A549 (cell line): Measurements from ENCODE around the gene MON1B. TPM values are rescaled to one million over a fixed set of nuclear protein-coding genes. Genes with fewer than 3 reads are reported as not detected.
A peak's percentile ranks its signal among the peaks of the same experiment; 100 is the strongest.

ENCODE experiments used
- ATAC-seq, 2 experiments: fragments of 200-7000 bp in 1 of 2; fragments of >200 bp in 1 of 2; cut with Nextera tagmentation in 1 of 2; cut with Tn5 transposase in 1 of 2; 3 replicates each; pipeline versions ENCODE4 v1.8.0 to v1.9.1; 2018 to 2020; ENCODE audit warnings: mild to moderate bottlenecking in 1 of 2, moderate library complexity in 1 of 2
- CTCF ChIA-PET: fragments of 300-600 bp; sonication (Branson Sonifier 250); formaldehyde crosslinking; extraction: SDS; loops from one replicate; lab custom pipeline; 2021; ENCODE audit warnings: antibody characterized with exemption, inconsistent platforms; lab: Yijun Ruan, JAX
- POLR2A ChIA-PET: fragments of 350-600 bp; formaldehyde crosslinking; extraction: SDS; loops from one replicate; lab custom pipeline; 2021; ENCODE audit warnings: antibody characterized with exemption, inconsistent platforms; lab: Yijun Ruan, JAX
- DNase-seq, 2 experiments: peaks; one replicate each; pipeline versions ENCODE4 v3.0.0 to v3.0.0-alpha.2; 2011 to 2016; ENCODE audit warnings: low read depth in 1 of 2, low spot score in 1 of 2
- FAIRE-seq: peaks from 2 replicates; lab custom pipeline; 2011; peaks lifted over from hg19 to GRCh38; lab: Jason Lieb, UNC
- H3K27ac ChIP-seq, 2 experiments: fragments of >200 bp; sonication (Bioruptor Twin); formaldehyde crosslinking; 3 replicates each; pipeline ENCODE4 v1.5.1; 2016 to 2017
- H3K4me1 ChIP-seq: fragments of >200 bp; sonication (Bioruptor Twin); formaldehyde crosslinking; 3 replicates; pipeline ENCODE4 v1.6.1; 2016
- H3K4me2 ChIP-seq: fragments of >200 bp; sonication (Bioruptor Twin); formaldehyde crosslinking; 3 replicates; pipeline ENCODE4 v1.6.1; 2016
- H3K4me3 ChIP-seq: fragments of >200 bp; sonication (Bioruptor Twin); formaldehyde crosslinking; 3 replicates; pipeline ENCODE4 v1.5.1; 2016
- H3K9me3 ChIP-seq: fragments of >200 bp; sonication (Bioruptor Twin); formaldehyde crosslinking; 3 replicates; pipeline ENCODE4 v1.6.1; 2016
- CBX8 ChIP-seq: fragments of 200-600 bp; sonication (generic); IDR thresholded peaks from 2 replicates; pipeline ENCODE4 v1.6.1; 2016
- CEBPB ChIP-seq, 2 experiments: fragments of >200 bp in 1 of 2; sonication (Bioruptor Twin) in 1 of 2; formaldehyde crosslinking in 1 of 2; IDR thresholded peaks; 2 replicates each; pipeline ENCODE4 v1.6.1; 2012 to 2016
- CTCF ChIP-seq: fragments of >200 bp; sonication (Bioruptor Twin); formaldehyde crosslinking; IDR thresholded peaks from 3 replicates; pipeline ENCODE4 v1.5.1; 2016
- EP300 ChIP-seq, 2 experiments: fragments of >200 bp; sonication (Bioruptor Twin); formaldehyde crosslinking; IDR thresholded peaks; 2 replicates in 1 of 2; 3 replicates in 1 of 2; pipeline ENCODE4 v1.6.1; 2016 to 2017
- NFE2L2 ChIP-seq: fragments of 150-350 bp; conservative IDR thresholded peaks from 2 replicates; pipeline ENCODE4 v1.6.1; 2014; ENCODE audit warnings: low read length
- RAD21 ChIP-seq, 2 experiments: fragments of >200 bp in 1 of 2; sonication (Bioruptor Twin) in 1 of 2; formaldehyde crosslinking in 1 of 2; IDR thresholded peaks in 1 of 2; conservative IDR thresholded peaks in 1 of 2; 2 replicates in 1 of 2; 3 replicates in 1 of 2; pipeline ENCODE4 v1.6.1; 2012 to 2018; ENCODE audit warnings: inconsistent platforms in 1 of 2
- REST ChIP-seq: fragments of 200-600 bp; sonication (generic); IDR thresholded peaks from 2 replicates; pipeline ENCODE4 v1.6.1; 2016; ENCODE audit warnings: antibody characterized with exemption, mild to moderate bottlenecking, moderate library complexity
- RNF2 ChIP-seq: fragments of 200-600 bp; sonication (generic); IDR thresholded peaks from 2 replicates; pipeline ENCODE4 v1.6.1; 2016; ENCODE audit warnings: low read depth, mild to moderate bottlenecking, antibody characterized with exemption, moderate library complexity, borderline replicate concordance
- SMC3 ChIP-seq: fragments of >200 bp; sonication (Bioruptor Twin); formaldehyde crosslinking; IDR thresholded peaks from 3 replicates; pipeline ENCODE4 v1.6.1; 2018; ENCODE audit warnings: inconsistent platforms
- USF2 ChIP-seq: fragments of 450-650 bp; IDR thresholded peaks from 2 replicates; pipeline ENCODE4 v1.6.1; 2014; ENCODE audit warnings: antibody characterized with exemption
- WGBS: methylation state at CpG from one replicate; pipeline ENCODE4 v1.1.6; 2017; ENCODE audit errors: missing lambda C conversion rate; 5-methylcytosine and 5-hydroxymethylcytosine counted together
- polyA plus RNA-seq, 4 experiments: library from polyadenylated mRNA; depleted of rRNA in 3 of 4; stranded (reverse); fragments of >200 nt; fragmentation: RNase III in 1 of 4; extraction: RNeasy Plus Mini Kit Qiagen cat#74134 plus additional on column Dnase treatment in 1 of 4; gene quantifications; 2 replicates in 3 of 4; 3 replicates in 1 of 4; pipeline ENCODE4 v1.2.3, GENCODE V29; 2011 to 2017

Gene MON1B
- polyA plus RNA-seq, 2 of the 4 experiments (the other 2 are of a cell fraction), result 18.0 to 32.5 TPM

- no peak for FAIRE-seq
- peak; percentile 67 to 92; a peak in 3 of 6 replicates for ATAC-seq
- ChIA-PET CTCF (interaction anchor here (0.7 to 8.5 kb wide), 16 partner anchors 9 to 1386 kb away, joined by 3 to 55 read pairs (median 6); partner anchors contain the start of gene CNTNAP4), POLR2A (no interaction called here)
- H3K27ac ChIP-seq, result no peak overlapping the region
- H3K4me2 ChIP-seq, result no peak overlapping the region
- DNase-seq, result peak; percentile 33 to 61
- 2% methylated on average over 6 of the region's 6 CpGs for WGBS
- no peak overlapping the region for H3K4me3 ChIP-seq
- no peaks in the 10 kb centered on the region for H3K4me1 ChIP-seq
- TF ChIP-seq REST (no peak), SMC3 (peak; percentile 56), NFE2L2 (no peak), CTCF (peak; percentile 56), RAD21 (conservative IDR thresholded peaks at IDR 0.05 in 1 of 2, IDR thresholded peaks at IDR 0.05 in 1 of 2) (peak; percentile 66 to 83)
- no peaks in the 10 kb centered on the region for H3K9me3 ChIP-seq
Observed at GRCh38 chr16:77169650-77170236, 21.2 kb upstream of the MON1B start.

GRCh38 chr16:77170805-77171204 lies 20.2 kb upstream of the MON1B start:
- no peak overlapping the region for H3K4me3 ChIP-seq
- TF ChIP-seq USF2, result peak; percentile 55
- no peak for TF ChIP-seq EP300 (IDR thresholded peaks at IDR 0.05)
- ATAC-seq (no peak), DNase-seq (no peak), FAIRE-seq (no peak)
- H3K9me3 ChIP-seq, result no peaks in the 10 kb centered on the region
- H3K4me2 ChIP-seq, result no peak overlapping the region
- WGBS, result 7% methylated on average over 4 of the region's 4 CpGs
- CTCF ChIA-PET, result interaction anchor here (0.6 to 8.5 kb wide), 36 partner anchors 10 to 1387 kb away, joined by 3 to 55 read pairs (median 4); partner anchors contain the start of gene CNTNAP4
- H3K27ac ChIP-seq, result no peak overlapping the region
- no peaks in the 10 kb centered on the region for H3K4me1 ChIP-seq
- POLR2A ChIA-PET, result no interaction called here

GRCh38 chr16:77171745-77172635 lies 19.0 kb upstream of the MON1B start:
- no peaks in the 10 kb centered on the region for H3K4me1 ChIP-seq
- H3K9me3 ChIP-seq, result no peaks in the 10 kb centered on the region
- TF ChIP-seq CBX8, result no peak
- TF ChIP-seq CEBPB (IDR thresholded peaks at IDR 0.05), result no peak
- TF ChIP-seq RAD21 (conservative IDR thresholded peaks at IDR 0.05 in 1 of 2, IDR thresholded peaks at IDR 0.05 in 1 of 2), result peak; percentile 88 to 89
- peak; percentile 87 for TF ChIP-seq CTCF
- no peak for TF ChIP-seq REST
- TF ChIP-seq RNF2, result no peak
- peak; percentile 80 for TF ChIP-seq SMC3
- 29% methylated on average over 5 of the region's 5 CpGs for WGBS
- CTCF ChIA-PET, result interaction anchor here (0.6 to 8.5 kb wide), 46 partner anchors 9 to 1388 kb away, joined by 3 to 55 read pairs (median 4); partner anchors contain the start of gene CNTNAP4
- DNase-seq (peak; percentile 65 to 70), ATAC-seq (peak; percentile 84 to 92), FAIRE-seq (peak; percentile 68)
- no peak overlapping the region for H3K4me2 ChIP-seq
- POLR2A ChIA-PET, result no interaction called here
- H3K4me3 ChIP-seq, result no peak overlapping the region
- no peak overlapping the region for H3K27ac ChIP-seq
